HS-5 (cell line): Measurements from ENCODE around the gene IGFALS.

Experiments used
- DNase-seq: peaks from one replicate; pipeline ENCODE4 v3.0.0-alpha.2; 2012; ENCODE audit warnings: low read depth

The IGFALS gene

DNA sequence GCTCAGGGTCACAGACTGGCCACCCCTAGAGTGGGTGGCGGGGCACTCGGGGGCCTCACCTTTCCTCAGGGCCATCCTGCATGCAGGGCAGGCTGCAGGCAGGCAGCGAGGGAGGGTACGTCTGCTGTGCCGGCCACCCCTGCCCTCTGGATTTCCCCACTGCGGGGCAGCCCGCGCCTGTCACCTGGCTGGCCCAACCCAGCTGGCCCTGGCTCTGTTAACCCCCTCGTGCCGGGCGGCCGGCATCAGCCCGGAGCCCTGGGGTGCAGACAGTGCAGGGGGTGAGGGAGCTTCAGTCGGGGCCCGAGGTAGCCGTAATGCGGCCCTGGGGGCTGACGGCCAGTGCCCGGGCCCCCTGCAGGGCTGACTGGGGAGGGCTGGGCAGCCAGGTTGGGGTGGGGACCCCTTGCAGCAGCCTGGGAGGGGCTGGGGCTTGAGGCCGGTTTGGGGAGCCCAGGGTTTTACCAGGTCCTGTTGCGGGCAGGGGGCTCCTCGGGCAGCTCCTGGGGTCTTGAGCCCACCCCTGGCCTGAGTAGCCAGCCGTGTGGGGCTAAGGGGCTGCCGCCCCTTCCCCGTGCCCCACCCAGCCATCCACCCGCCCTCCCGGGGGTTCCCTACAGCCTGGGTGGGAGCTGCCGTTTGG, at the start of gene IGFALS:
IGFALS (minus strand) TSS at position 128 of the 643 bp plus-strand sequence; CDS start at position 75, 53 bp downstream.
- DNase-seq = no peak

DNA sequence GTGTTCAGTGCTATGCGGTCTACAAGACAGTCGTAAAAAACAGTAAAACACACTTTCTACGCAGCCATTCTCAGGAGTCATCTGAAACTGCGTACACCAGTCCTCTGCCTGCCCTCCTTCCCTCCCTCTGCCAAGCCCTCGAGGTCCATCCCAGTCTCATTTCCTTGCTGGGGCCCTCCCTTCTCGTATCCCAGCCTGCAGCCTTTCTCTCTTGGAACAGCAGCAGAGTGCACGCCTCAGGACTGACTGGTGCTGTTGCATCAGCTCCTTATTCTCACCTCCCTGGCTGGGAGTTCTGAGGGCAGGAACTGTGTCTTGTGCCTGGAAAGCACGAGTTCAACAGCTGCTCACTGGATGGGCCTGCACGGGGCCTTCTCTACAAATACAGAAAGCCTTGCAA, 46.0 kb upstream of the IGFALS start:
- no peak for DNase-seq

DNA sequence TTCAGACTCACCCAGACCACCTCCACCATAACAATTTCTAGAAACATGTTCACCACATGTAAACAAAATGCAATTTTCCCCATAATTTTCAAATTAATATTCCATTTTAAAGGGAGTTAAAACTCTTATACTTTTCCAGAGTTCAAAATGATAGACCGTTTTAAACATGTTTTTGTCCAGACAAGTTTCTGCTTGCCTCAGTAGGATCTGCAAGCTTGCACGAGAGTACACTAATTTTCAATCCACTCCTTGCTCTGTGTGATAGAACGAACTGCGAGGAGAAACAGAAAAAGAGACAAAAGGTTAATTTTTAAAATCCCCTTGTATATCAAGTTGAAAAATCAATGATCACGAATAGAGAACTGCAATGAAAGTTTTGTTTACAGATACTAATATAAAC, 40.6 kb upstream of the IGFALS start:
- DNase-seq = no peak

DNA sequence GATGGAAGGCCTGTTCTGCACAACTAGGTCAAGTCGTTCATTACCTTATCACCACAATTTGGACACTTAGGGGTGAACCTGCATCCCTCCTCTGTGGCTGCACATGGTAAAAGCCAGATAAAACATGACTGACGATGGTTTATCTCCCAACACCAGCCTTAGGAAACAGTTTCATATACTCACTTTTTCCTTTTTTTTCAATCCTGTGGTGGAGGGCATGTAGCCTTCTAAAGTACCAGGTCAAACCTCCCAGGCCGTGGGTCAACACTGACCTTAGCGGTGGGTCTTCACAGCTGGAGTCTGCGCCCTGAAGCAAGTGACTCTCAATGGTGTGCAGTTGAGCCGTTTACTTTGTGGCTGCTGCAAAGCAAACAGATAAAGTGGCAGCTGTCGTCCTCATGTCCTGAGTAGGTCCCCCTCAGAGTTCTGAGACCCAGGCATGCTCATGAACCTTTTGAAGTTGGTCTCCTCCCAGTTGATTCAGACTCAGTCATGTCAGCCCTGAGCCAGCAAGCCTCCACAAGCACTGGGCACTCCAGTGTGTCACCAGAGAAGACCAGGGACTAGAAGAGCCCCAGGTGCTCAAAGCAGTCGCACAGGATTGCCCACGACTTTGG, 39.4 kb upstream of the IGFALS start:
- no peak for DNase-seq

DNA sequence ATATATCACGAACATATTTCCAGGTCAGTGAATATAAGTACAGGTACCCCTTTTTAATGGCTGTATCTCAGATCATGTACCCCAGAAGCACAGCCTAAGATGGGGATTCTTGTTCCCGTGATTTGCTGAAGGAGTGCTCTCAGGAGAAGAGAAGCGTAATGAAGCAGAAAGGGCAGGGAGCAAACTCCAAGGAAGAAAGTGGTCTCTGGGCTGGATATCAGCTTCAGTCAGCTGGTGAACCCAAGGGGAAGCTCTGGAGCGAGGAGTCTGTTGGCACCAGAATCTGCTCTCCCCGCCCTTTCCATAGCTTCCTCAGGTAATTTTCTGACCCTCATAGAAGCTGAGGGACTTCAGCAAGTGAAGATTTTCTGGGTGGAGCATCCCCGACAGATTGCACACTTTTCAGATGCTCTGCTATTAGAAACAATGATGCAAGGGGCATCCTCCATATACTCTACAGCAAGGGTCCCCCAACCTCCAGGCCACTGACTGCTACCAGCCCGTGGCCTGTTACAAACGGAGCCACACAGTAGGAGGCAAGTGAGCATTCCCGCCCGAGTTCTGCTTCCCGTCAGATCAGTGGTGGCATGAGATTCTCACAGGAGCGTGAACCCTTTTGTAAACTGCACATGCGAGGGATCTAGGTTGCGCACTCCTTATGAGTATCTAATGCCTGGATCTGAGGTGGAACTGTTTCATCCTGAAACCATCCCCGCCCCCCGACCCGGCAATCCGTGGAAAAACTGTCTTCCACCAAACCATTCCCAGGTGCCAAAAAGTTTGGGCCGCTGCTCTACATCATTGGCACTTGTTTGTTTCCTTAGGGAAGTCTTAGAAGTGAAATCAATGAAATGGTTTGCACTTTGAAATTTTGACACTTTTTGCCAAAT, 37.9 kb upstream of the IGFALS start:
- DNase-seq = no peak

DNA sequence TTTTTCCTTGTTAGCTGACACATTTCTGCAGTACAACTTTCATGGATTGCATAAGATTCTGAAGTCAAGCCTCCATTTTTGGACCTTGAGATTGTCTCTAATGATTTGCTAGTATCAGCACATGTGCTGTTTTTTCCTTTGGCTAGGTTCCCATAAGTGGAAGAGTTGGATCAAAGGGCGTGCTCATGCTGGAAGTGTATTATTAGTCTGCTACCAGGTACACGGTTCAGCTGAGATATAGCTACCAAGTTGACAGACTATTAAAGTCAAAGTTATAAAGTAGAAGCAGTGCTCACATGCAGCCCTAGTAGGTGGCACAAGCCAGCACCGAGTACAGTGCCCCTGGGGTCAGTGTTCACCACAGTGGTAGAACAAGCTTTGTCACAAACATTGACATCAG, 36.7 kb upstream of the IGFALS start:
- no peak for DNase-seq

DNA sequence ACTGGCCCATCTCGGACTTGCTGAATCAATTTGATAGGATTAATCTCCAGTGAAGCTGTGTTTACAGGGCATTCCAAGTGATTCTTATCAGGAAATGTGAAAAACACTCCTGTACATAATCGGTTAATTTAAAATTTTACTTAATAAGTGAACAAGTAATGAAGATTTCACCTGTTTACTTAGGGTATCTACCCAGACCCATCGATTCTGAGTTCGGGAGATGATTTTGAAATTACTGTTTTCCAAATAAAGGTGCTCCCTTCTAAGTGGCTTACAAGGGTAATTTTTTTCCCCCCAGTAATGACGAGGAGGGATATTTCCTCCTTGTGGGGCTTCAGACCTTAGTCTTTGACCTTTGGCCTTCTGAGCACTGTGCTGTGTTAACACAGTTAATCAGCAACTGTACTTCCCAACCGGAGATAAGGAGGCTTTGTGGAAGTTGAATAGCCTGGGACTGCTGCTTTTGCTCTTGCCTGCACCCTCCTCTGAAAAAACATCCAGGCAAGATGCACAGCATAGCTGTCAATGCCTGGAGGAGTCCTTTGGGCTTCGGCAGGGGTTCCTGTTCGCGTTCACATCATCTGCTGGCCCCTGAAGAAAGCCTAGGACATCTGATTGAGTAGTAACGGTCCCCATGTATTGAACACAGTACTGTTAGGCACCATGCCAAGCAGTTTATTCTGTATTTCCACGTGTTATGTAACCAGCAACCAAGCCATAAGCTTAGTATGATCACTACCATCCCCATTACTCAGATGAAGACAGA, 35.3 kb upstream of the IGFALS start:
- DNase-seq = no peak

DNA sequence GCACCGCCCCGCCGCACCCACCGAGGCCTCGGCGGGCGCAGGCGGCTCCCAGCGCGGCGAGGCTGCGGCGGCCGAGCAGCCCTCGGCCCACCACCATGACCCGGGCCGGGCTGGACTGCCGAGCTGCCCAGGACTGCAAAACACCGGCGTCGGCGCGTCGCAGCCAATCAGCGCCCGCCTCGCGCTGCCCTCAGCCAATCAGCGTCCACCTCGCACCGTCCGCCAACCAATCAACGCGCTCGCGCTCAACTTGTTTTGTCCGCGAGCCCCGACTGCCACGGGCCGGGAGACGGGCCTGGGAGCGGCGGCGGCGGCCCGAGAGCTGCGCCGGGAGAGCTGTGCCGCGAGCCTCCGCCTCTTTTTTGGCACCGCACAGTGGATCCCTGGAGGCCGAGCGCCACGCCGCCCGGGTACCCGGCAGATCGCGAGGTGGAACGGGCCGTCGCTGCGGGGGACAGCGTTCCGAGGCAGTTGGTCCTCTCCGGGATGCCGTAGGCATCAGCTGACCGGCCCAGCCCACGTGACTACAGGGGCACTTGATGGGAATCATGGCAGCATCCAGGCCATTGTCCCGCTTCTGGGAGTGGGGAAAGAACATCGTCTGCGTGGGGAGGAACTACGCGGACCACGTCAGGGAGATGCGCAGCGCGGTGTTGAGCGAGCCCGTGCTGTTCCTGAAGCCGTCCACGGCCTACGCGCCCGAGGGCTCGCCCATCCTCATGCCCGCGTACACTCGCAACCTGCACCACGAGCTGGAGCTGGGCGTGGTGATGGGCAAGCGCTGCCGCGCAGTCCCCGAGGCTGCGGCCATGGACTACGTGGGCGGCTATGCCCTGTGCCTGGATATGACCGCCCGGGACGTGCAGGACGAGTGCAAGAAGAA, 33.4 kb upstream of the IGFALS start, which contains the start of the genes FAHD1 and HAGH:
FAHD1 (plus strand) TSS at position 516 of the 883 bp plus-strand sequence; CDS start at position 549, 33 bp downstream.
HAGH (minus strand) TSS at position 135 of the 883 bp plus-strand sequence; CDS start at position 97, 38 bp downstream.
- peak; percentile 68 for DNase-seq

DNA sequence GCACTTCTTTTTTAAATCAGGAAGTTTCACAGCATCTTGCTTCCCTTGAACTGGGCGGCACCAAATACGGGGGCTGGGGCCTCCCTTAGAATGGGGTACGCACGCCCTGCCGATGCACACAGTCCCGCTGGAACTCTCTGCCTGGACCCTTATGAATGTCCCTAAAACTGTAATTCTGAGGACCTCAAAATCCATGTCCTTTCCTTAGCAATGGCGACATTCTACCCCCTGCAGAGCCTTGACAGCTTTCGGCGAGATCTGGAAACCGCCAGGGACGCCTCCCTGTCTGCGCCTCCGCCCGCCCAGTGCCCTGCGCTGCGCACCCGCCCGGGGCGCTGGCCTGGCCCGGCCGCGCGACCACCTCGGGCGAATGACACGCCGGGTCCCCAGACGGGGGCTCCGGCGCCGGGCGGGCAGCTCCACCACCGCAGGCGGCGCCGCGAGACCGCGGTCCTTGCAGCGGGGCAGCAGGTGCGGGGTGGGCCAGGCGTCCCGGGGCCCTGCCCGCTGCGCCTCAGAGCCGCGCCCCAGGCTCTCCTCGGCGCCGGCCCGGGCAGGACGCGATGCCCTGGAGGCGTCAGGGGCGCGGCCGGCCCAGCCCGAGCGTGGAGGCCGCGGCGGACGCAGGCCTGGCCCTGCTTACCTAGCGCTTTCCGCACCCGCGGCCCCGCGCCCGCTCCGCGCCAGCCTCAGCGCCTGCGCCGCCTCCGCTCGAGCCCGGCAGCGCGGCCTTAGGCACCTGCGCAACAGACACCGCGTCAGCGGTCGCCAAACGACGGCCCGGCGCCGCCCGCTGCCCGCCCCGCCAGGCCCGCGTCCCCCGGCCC, 32.6 kb upstream of the IGFALS start:
- no peak for DNase-seq

DNA sequence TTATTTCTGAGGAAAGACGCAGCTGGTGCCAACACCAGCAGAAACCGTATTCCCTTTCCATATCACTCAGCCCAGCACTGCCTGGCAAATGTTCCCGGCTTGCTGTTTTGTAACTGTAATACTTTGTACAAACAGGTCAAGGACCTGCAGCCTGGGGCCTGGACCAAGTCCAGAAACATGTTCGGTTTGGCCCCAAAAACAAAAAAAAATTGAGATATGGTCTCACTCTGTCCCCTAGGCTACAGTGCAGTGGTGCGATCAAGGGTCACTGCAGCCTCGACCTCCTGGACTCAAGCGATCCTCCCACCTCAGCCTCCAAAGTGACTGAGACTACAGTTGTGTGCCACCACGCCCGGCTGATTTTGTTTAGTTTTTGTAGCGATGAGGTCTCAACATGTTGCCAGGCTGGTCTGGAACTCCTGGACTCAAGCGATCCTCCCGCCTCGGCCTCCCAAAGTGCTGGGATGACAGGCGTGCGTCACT, 31.9 kb upstream of the IGFALS start:
- DNase-seq = no peak

DNA sequence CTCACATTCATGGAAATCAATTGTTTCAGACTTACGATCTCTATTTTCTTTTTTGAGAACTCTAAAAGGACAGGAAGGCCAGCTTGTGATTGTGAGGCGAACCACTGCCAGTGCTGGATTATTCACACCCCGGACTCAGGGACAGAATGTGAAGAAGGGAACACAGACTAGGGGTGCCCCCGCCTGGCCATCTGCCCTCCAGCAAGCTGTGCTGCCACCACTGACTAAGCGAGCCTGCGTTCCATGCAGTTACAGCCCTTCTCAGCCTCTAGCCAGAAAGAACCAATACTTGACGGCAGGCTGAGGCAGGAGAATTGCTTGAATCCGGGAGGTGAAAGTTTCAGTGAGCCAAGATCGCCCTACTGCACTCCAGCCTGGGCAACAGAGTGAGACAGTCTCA, 30.3 kb upstream of the IGFALS start:
- no peak for DNase-seq

DNA sequence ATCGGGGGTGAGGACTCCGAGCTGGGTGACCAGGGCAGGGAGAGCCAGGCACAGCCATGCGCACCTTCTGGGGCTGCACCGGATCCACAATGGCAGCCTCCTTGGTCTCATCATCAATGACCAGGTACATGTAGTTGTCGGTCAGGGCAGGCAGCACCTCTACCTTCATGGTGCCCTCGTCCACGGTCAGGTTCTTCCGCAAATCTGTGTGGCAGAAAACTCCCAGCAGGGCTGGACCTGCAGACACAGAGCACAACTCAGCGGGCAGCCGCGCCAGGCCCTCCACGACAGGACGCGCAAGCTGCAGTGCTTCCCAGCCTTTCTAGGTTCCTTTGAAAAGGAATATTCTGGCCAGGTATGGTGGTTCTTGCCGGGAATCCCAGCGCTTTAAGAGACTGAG, 29.3 kb upstream of the IGFALS start:
- no peak for DNase-seq

DNA sequence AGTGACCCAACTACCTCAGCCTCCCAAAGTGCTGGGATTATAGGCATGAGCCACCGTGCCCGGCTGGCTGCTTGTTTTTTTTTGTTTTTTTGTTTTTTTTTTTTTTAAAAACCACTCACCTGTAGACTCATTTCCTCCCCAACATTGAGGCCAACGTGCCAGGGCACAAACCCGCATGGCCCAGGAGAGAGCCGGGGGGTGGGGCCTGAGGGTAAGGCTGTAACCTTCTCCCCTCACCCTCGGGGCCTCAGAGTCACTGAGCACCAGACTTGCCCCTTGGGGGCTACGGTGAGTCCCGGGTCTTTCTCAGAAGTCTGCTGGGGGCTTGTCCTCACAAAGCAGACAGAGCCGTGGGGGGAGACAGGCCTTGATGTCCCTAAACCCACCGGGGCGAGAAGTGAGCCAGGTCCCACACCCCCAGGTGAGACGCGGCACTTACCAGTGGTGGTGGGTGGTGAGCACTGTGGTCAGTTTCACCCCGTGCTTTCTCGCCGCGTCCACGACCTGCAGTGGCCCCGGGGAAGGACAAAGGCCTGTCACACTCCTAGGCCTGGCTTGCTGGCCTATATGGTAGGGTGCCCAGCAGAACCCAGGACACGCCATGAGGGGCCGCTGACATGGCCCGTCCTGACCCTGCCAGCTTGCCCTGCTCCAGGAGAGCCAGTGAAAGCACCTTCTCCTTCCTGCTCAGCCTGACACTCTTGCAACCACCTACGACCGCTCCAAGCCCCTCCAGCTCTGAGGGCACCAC, 28.5 kb upstream of the IGFALS start:
- DNase-seq = no peak

DNA sequence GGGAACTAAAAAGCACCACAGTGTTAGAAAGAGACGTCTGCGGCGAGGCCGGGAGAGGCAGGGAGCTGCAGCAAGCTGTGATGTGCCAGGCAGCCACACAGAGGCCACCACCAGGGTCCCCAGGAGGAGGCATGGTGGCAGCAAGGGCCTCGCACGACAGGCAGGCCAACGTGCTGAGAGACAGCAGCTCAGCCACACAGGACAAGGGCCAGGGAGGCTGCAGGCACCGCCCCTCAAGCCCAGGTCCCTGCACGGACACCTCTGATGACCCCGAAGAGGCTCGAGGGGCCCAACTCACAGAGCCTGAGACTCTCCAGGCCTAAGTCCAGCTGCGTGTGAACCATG, 27.4 kb upstream of the IGFALS start:
- DNase-seq = no peak

DNA sequence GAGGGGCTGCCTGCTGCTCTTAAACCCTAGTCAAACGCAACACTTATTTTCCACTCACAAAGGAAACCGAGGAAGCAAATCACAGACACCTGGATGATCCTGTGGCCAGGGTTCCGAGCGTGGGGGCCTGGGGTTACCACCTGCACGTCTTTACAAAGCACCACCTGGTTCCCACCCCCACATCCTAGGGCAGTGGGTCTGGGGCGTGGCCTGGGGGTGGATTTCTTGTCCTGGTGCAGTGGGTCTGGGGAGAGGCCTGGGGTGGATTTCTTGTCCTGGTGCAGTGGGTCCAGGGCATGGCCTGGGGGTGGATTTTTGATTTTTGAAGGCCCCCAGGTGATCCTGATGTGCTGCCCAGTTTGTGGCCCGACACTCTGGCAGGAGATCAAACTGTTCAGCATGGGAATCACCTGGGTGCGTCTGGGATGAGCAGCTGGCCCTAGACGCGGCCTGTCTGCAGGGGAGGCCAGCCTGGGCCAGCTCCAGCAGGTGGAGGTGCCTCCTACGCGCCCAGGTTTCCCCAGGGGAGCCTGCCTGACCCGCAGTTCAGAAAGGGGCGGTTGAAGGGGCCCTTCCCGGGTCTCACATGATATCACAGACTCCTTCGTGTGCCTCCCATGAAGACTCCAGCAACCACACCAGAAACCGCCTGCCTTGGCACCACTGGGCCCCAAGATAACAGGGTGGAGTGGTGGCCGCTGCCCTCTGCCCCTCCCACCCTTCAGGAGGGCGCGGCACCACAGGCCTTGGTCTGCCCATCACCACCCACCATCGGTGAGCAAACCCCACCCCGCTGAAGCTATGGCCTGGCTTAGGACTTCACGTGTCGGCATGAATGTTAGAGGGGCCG, 26.8 kb upstream of the IGFALS start:
- no peak for DNase-seq

DNA sequence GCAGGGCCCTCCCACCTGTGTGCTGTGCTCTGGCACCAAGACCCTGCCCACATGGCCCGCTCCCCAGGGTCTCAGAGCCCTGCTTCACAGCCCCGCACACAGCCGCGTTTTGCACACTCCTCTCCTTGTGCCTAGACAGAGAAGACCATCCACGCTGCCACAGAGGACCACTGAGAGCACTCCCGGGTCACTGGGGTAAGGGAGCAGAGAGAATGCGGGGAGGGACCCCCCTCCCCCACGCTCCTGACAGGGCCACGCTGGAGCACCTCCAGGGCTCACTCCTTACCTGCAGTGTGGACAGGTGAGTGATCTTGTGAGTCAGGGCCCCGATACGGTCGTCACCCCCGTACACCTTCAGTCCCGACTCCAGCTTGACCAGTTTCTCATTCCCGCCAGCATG, 26.1 kb upstream of the IGFALS start:
- no peak for DNase-seq

DNA sequence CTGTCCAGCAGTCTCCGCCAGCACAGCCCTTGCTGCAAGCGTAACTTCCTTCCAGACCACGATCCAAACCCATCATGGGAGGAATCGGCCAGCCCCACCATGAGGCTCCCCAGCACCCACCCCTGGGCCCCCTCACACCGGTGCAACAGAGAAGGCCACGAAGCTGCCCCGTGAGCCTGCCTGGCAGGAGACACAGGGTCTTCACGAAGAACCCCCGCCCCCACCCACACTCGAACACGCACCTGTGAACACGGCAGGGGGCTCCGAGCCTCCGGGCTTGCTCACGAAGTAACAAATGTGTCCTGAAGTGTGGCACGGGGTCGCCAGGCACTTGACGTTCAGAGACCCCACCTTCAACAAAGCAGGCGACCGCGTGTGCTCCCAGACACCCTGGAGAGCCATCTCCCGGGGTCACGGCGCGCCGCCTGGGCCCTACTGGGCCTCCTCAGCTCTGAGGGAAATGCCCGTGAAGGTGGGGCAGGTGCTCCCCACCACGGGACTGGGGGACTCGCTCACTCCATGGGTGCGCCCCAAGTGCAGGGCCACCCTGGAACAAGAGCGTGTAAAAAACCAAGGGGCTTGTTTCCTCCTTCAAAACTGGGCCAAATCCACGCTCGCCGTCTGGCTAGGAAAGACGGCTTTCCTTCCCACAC, 25.5 kb upstream of the IGFALS start:
- no peak for DNase-seq
